Measurements from ENCODE around the gene TREML2.
"Not testable (repeated sequence)": the region's sequence is repeated elsewhere in the genome, so short reads cannot be mapped to it uniquely, and the experiment has no call there.

The TREML2 gene

DNA sequence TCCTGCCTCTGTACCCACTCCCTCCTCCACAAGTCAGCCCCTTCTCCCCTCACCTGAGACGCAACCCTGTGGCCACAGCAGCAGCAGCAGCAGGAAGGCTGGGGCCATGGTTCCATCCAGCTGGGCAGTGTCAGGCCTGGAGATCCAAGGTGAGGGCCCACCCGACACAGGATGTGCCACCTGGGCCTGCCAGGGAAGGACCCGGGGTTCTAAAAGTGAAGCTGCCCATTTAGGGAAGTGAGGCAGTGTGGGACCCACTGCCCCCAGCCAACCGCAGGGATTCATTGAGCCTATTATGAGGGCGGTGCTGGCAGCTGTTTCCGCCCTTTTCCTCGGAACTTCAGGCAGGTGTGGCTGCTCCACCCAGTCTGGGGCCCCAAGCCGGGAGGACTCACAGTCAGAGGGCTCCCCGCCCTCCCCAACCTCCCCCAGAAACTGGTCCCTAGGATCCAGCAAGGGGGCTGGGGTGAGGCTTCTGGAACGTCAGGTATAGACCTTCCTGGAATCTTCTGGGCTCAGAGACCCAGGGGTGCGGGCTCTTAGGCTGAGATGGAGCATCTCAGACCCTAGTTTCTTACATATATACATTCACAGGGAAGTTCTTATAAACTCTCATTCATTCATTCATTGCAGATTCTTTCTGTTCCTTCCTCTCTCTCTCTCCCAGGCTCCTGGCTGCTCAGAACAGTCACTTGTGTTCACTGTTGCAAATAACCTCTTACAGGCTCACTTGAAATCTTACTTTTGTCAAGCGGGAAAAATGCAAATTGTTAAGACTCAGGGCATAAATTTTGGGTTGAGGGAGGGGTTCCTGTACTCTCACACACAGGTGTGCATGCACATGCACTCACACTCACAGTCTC, at the start of gene TREML2:
Gene TREML2, minus strand, starts transcription at position 249 of the 863 bp plus-strand sequence. Its CDS starts 141 bp downstream, at position 108.
- no peak for DNase-seq

GRCh38 chr6:41247882-41248705, 47.1 kb upstream of the TREML2 start:
- DNase-seq, result no peak

DNA sequence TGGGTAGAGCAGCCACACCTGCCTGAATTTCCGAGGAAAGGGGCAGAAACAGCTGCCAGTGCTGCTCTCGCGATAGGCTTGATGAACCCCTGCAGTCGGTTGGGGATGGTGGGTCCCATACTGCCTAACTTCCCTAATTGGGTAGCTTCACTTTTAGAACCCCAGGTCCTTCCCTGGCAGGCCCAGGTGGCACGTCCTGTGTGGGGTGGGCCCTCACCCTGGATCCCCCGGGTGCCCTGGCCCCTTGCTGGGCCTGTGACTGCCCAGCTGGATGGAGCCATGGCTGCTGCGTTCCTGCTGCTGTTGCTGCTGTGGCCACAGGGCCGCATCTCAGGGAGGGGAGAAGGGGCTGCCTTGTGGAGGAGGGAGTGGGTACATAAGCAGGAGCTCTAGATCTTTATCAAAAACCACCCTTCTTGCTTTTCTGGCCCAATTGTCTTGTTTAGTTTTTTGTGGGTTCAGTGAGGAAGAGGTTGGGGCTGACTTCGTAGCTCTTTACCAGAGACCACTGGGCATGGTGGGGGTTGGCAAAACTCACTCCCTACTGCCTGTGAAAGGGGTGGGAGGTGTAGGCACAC, 46.4 kb upstream of the TREML2 start:
- no peak for DNase-seq

DNA sequence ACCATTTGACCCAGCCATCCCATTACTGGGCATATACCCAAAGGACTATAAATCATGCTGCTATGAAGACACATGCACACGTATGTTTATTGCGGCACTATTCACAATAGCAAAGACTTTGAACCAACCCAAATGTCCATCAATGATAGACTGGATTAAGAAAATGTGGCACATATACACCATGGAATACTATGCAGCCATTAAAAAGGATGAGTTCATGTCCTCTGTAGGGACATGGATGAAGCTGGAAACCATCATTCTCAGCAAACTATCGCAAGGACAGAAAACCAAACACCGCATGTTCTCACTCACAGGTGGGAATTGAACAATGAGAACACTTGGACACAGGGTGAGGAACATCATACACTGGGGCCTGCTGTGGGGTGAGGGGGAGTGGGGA, 45.6 kb upstream of the TREML2 start:
- DNase-seq, result not testable (repeated sequence)

- DNase-seq, result no peak
These were observed 38.7 kb upstream of the TREML2 start for GRCh38 chr6:41239467-41240159.

DNA sequence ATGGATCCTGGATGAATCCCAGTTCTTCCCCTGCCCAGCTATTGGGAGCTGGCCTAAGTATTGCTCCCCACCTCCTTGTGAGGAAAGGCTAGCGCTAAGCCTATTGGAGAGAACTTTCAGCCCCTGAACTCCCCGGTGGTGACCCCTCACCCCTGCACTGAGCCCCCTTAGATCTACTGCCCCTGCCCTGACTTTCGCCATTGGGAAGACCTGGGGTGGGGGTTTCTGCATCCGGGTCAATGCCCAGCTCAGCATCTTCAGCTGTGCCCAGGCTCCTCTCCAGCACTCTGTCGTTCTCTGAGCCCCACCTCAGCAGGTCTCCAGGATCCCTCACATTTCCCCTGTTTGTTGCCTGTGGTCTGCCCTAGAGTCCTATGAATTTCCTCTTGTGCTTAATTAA, 36.2 kb upstream of the TREML2 start:
- no peak for DNase-seq

DNA sequence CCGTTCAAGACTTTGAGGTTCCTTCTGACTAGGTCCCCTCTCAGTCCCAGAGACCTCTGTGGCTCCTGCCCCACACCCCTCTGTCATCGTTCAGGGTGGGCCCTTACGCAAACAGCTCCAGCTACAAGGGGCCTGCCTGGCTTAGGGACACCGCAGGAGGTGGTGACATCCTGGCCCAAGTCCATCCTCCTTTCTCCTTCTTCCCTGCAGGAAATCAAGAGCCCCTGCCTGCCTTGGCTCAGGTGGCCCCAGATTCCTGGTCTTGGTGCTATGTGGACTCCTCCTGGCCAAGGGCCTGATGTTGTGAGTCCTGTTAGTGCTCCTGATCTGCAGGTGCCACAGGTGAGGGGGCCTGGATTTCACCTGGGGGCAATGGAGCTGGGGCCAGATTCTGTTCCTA, 35.3 kb upstream of the TREML2 start:
- no peak for DNase-seq

- no peak for DNase-seq
These were observed 31.7 kb upstream of the TREML2 start for GRCh38 chr6:41232667-41233066.

GRCh38 chr6:41231246-41231645, 30.3 kb upstream of the TREML2 start:
- DNase-seq, result no peak

DNA sequence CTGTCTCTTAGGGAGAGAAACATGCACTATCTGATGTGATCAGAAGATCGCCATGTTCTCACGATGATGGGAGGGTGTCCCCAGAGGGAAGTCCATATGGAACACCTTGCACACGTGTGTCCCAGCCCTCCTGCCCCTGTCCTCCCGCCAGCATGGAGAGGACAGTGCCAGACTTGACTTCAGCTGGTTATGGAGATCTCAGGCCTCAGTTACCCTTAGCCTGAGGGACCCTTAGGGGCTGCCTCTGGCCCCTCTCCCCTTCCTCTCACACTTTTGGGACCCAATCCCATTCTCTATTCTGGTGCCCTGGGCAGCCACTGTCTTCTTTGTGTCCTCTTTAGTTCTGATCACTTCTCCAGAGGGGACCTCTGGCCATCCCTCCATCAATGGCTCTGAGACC, 28.8 kb upstream of the TREML2 start:
- no peak for DNase-seq

- DNase-seq, result no peak
These were observed 27.7 kb upstream of the TREML2 start for GRCh38 chr6:41228616-41229015.

DNA sequence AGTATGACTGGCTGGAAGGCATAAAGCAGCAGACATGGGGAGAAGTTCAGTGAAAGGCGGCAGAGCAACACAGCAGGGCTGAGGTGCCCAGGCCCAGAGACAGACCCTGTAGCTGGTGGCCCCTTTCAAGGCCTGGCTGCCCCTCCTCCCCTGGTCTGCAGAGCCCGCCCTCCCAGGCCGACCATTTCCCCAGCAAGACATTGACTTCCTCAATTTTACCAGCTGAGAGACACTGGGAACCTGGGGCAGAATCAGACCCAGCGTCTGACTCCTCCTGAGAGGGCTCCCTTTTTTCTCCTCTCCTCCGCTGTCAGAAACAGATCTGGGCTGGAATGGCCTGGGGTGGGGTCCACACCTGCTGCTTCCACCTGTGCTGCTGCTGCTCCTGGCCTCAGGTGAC, 27.1 kb upstream of the TREML2 start, which contains the start of gene TREML4:
Gene TREML4, plus strand, starts transcription at position 254 of the 400 bp plus-strand sequence. Its CDS starts 79 bp downstream, at position 333.
- no peak for DNase-seq

DNA sequence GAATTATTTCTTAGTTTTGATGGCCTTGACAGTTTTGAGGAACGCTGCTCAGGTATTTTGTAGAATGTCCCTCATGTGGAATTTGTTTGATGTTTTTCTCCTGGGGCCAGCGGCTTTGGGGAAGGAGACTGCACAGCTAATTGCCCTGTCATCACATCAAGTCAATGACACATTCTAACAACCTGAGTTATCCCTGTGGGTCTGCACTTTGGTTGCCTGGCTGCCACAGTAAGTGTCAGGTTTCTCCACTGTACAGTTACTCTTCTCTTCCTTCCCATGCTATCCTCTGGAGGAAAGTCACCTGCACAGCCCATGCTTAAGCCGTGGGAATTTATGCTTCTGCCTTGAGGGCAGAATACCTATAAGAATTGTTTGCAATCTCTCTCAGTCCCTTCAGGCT, 25.8 kb upstream of the TREML2 start:
- DNase-seq, result no peak

GRCh38 chr6:41224800-41225199, 23.9 kb upstream of the TREML2 start:
- no peak for DNase-seq

DNA sequence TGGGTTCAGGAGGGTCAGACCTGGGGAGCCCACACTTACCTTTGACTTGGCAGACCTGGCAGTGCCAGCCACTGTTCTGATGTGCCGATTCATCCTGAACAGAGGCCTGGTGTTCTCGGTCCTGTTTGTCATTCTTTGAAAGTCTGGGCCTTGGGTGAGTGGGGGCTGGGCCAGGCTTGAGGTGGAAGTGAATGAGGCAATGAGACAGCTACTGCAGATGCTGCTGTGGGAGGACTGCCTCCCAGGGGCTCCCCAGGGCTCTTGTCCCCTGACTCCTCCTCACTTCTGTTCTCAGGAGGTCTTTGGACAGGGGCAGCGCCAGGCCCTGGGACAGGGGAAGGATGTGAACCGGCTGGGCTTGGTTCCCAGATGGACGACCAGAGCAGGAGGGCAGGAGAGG, 21.6 kb upstream of the TREML2 start:
- DNase-seq, result no peak

- no peak for DNase-seq
These were observed 21.1 kb upstream of the TREML2 start for GRCh38 chr6:41222045-41222444.

GRCh38 chr6:41216616-41217015, 15.7 kb upstream of the TREML2 start:
- DNase-seq, result no peak

GRCh38 chr6:41215777-41216176, 14.8 kb upstream of the TREML2 start:
- no peak for DNase-seq

DNA sequence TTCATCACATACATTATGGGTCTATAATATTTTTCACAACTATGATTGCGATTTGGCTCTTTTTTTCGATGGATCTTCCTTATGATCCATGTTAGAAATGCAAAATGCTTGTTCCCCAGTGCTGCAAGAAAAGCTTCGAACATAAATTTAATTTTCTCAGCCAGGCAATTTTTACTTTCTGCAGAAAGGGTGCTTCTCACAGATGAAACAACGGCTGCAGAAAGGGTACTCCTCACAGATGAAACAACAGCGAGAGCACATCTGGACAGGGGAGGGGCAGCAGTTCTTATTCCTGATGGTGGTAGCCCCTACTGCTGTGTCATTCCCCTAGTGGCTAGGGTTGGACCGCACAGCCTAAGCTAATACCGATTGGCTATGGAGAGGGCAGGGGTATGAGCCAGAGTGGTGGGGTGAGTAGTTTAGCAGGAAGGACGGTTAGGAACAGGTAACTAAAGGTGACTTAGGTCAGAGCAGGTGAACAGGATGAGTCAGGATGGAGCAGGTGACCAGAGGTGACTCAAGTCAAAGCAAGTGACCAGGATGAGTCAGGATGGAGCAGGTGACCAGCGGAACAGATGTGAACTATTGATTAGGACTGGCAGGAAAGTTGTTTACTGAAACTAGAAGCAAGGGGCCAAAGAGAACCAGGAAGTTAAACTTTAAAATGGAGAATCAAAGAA, 13.8 kb upstream of the TREML2 start:
- DNase-seq, result no peak

- DNase-seq, result no peak
These were observed 8.8 kb upstream of the TREML2 start for GRCh38 chr6:41209547-41210320.

- no peak for DNase-seq
These were observed 7.6 kb upstream of the TREML2 start for GRCh38 chr6:41208439-41209106.

Data from NCI-H1930 (cell line).